HG03066 (cell line): Measurements from ENCODE around the gene C15orf61.

Experiments
- ATAC-seq: cut with Tn5 transposase; IDR thresholded peaks from one replicate; pipeline ENCODE4 v1.9.1; 2021; ENCODE audit warnings: low read depth; ENCODE audit not compliant: unreplicated experiment

Gene C15orf61

DNA sequence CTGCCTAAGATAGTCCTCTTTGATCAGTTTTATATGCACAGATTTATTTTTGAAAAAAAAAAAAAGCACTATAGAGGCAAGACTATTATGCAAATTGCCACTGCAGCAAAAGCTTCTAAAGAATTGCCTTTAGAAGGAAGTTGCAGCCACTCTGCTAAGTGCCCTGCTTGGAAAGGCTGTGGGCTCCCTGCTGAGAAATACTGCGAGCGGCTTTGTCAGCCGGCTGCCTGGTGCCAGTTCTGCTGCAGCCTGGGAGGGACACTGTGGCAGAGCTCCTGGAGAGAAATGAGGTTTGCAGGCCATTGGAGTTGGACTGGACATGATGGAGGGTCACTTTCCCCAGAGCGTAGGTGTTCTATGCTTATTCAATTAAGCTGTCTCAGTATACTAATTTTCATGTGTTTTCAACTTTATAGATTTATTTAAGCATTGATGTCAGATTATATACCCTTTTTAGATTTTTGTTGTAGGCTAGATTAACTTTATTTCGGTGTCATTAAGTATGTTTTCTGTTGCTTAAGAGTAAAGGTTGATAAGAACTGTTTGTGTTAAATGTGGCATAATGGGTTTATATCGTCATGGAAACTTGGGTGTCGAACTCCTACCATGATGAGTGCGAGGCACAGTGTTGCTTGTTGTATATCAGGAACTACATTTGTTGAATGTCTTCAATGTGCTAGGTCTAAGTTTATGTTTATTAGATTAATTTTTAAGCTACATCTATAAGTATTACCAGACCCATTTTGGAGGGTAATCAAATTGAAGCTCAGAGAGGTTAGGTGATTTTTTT lies 28.1 kb downstream of the C15orf61 start:
- ATAC-seq = no peak

DNA sequence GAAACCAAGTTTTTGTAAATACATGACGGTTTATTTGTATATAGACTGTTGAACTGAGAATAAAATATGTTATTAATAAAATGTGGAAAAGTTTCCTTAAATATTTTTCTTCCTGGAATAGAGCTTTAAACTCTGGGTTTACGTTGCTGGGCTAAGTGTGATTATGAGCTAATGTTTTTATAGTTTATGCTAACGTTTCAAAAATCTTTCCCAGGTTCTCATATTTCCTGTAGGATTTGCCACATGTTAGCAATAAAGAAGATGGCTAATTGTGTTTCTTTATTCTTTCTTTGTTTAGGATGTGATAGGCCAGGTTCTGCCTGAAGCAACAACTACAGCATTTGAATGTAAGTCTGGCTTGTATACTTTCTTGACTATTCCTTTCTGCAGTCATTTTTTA lies 28.8 kb downstream of the C15orf61 start:
- no peak for ATAC-seq

DNA sequence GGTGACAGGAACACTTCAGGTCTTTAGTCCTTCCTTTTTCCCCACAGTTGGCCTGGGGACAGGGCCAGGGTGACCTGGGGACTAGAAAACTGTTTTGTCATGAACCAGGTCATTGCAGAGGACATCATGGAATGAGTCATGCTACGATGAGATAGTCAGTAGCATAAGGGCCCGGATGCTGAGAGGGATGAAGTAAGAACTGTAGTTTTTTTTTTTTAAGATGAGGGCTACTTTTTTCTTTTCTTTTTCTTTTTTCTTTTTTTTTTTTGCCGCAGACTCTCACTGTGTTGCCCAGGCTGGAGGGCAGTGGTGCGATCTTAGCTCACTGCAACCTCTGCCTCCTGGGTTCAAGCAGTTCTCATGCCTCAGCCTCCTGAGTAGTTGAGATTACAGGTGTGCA lies 29.6 kb downstream of the C15orf61 start:
- no peak for ATAC-seq

DNA sequence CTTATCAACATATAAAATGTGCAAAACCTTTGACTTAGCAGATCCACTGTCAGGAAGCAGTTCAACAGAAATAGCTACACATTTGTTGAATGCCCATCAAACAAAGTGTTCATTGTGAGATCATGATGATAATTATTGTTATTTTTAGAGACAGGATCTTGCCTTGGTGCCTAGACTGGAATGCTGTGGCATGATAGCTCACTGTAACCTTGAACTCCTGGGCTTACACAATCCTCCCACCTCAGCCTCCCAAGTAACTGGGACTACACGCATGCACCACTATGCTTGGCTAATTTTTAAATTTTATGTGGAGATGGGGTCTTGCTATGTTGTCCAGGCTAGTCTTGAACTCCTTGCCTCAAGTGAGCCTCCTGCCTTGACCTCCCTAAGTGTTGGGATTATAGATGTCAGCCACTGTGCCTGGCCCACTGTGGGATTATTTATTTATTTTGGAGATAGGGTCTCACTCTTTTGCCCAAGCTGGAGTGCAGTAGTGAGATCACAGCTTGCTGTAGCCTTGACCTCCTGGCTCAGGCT lies 30.3 kb downstream of the C15orf61 start:
- no peak for ATAC-seq

DNA sequence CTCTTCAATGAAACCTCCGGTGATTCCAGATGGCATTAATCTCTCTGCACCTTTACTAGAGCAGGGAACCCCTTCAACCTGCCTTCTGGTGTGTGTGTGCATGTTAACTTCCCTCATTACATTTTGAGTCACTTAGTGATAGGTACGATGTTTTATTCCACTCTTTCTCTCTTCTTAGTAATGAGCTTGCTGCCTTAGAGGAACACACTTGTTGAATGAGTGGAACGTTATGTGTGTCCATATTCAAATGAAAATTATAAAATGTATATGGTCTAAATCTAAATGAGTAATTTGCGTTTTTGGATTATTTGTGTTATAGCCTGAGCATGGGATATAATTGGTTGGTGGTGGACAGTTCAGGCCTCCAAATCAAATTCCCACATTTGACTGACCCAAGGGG lies 33.6 kb downstream of the C15orf61 start:
- ATAC-seq = no peak

DNA sequence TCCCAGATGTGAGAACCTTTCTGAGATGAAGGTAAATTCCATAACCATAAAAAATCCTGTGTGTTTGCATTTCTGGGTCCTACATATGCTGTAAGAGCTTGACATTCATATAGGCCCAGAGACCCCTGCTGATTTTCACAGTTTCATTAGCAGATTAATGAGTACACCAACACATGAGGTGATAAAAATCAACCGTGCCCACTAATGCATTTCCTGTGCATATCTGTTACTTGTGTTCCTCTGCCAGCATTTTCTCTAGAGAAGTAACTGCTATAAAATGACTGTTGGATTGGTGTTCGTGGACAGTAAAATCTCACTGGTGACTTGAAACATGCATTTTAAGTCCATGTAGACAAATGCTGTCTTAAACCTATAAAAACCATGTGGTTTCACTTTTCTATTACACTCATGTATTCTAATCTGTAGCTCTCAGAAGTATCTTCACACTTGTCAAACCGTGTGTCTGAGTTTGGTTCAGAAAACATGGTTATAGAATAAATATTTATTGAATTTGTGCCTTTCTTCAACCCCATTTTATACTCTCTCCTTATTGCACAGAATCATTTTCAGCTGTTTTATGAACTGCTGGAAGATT lies 36.1 kb downstream of the C15orf61 start:
- no peak for ATAC-seq

DNA sequence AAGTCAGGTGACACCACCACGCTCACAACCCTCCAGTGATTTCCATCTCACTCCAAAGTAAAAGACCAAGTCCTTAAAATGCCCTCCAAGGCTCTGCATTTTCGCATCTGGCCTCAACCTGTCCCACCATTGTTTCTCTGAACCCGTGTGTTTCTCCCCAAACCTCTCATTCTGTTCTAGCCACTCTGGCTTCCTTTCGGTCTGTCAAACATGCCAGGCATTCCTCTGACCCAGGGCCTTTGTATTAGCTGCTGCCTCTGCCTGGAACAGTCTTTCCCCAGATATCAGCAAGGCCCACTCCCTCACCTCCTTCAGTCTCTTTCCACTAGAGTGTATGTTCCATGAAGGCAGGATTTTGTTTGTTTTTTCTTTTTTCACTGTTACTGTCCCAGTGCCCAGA lies 37.6 kb downstream of the C15orf61 start:
- ATAC-seq = no peak

DNA sequence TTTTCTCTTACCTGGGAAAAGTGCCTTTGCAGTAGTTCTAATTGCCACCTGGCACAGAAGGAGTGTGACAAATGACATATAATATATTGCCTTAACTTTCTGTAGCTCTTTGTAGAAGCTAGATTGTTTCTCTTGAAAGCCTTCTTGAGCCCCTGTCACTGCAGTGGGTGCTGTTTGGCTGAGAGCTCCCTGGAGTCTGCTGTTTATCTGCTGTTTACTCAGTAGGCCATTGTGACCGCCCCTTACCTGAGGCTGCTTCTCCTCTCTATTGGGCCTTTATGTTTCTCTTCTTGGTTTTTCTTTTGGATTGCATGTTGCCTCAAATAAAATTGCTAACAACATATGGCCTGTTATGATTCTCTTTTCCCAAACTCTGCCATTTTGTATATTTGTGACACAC lies 38.2 kb downstream of the C15orf61 start:
- ATAC-seq = no peak

DNA sequence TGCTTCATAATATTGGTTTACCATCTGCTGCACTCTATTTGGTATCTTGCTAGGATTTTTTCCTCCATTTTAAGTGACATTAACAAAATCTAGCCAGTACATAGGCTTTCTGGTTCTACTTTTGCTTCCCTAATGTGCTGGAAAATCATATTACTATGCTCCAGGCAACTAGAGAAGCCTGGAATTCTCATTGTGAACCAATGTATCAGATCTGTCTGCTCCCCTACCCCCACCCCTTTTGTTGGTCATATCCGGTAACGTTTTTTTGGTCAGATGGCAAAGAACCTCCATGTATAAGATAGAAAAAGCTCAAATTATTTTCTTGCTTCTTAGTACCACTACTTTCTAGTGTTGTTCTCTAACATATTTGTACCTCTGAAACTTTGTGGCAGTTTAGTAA lies 38.6 kb downstream of the C15orf61 start:
- no peak for ATAC-seq

DNA sequence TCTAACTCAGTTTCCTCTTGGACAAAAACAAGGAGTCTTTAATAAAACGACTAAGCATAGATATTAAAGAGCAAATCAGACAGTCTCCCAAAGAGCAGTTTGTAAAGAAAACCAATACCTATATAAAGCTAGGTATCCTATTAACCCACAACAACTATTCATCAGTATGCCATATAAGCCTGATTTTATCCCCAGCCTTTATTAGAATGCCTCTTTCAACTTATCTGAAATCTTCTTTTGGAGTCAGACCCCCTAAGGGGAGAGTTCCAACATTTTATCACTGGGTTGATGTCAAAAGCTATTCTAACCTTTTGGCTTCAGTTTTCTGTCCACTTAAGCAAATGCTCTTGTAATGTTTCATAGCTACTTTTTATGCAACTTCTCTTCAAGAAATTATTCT lies 39.4 kb downstream of the C15orf61 start:
- no peak for ATAC-seq

DNA sequence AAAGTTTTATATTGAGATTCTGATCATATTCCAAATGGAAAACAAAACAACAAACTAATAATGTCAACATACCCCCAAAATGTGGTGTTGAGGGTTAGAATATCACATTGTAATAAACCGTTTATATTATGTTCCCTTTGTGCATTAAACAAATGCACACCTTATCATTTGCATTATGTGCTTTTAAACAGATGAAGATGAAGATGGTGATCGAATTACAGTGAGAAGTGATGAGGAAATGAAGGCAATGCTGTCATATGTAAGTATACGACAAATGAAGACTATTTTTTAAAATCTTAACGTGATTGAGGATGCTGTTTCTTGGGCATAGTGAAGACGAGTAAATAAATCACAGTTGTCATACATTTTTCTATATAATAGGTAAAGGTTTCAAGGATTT lies 42.2 kb downstream of the C15orf61 start:
- ATAC-seq = no peak

DNA sequence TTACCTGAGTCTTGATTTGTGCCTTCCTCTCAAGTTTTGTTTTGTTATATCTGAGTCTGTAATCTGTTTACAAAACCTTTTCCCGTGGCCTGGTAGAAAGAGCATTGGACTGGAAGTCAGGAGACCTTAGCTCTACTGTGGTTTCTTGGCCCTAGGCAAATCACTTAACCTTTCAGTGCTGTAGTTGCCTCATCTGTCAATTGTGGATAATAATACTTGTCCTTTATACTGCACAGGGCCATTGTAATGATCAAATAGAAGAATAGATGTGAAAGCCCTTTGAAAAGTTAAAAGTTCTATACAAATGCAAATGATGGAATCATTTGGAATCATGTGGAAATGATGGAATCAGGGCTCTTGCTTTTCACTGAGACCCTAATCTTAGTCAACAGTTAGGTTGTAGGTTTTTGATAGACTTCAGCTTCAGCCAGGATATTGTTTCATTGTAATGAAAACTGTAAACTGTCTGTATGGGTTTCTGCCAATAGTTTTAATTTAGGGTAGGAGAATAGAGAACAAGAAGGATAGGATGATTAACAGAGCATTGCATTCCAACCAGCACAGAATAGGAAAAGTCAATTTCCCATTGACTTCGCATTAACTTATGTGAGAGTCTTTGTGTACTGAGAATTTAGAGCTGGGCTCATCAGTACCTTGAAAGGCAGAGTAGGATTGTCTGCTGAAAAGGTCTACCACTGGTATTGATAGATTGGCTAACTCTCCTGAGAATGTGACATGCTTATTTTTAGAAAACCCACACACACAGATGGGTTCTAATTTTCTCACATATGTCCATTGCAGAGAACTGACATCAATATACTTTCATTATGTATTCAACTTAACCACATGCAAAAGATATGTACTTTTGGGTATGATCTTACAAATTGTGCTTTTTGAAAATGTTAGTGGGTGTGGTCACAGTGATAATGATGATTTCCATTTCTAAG lies 43.4 kb downstream of the C15orf61 start:
- peak; percentile 94 for ATAC-seq

DNA sequence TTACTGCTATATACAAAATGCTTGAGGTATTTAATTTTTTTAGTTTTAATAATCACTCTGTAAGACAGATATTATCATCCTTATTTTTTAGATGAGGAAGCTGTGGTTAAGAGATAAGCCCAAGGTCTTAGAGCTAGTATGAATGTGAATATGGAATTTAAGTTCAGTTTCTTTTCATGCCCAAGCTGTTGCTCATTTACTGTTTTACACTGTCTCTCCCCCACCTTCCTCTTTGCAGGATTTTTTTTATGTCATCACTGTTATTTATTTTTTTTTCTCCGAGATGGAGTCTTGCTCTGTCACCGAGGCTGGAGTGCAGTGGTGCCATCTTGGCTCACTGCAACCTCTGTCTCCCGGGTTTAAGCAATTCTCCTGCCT lies 44.0 kb downstream of the C15orf61 start:
- peak; percentile 25 for ATAC-seq

DNA sequence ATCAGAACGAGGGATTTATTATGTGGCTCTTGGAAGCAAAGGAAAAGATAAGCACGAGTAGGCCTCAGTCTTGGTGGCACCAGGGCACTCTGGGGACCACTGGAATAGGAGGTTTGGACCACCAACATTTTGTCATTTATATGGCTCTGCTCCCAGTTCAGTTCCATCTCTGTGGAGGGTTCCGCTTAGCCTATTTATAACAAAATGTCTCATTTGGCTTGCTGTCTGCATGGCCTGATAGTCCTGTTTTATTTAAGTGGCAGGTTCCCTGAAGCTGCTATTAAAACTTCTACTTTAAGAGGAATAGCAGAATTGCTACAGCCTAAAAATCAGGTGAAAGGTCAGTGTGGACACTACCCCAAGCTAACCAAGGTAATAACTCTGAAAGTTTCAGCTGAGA lies 48.7 kb downstream of the C15orf61 start:
- no peak for ATAC-seq

DNA sequence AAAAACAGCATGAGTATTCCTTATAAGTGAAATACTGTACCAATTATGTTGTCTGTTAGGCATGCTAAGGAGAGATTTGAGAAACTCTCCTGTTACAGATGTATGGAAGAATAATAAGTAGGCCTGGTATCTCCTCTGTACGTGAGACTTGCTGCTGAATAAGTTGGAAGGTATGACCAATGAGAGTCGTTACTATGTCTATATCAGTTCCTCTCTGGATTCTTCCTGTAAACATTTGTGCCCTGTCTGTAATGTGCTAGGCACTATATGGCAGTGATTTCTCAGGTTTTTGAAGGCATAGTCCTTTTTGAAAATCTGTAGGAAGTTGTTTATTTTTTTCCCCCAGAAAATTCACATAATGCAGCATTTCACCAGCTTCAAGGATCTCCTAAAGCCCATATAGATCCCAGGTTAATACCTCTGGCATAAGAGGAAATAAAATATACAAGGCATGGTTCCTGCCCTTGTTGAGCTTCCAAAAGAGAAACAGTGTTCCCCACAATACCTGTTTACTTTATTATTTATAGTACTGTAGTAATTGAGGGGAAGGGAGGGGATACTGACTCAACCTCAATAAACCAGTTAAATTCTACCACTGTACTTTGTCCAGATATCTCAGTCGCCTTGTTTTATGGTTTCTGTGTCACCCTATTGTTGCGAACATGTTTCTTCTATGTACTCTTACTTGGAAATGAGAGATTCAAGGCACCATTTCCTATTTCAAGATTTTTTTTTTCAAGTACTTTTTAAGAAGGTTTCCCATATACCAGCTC lies 50.1 kb downstream of the C15orf61 start:
- no peak for ATAC-seq

DNA sequence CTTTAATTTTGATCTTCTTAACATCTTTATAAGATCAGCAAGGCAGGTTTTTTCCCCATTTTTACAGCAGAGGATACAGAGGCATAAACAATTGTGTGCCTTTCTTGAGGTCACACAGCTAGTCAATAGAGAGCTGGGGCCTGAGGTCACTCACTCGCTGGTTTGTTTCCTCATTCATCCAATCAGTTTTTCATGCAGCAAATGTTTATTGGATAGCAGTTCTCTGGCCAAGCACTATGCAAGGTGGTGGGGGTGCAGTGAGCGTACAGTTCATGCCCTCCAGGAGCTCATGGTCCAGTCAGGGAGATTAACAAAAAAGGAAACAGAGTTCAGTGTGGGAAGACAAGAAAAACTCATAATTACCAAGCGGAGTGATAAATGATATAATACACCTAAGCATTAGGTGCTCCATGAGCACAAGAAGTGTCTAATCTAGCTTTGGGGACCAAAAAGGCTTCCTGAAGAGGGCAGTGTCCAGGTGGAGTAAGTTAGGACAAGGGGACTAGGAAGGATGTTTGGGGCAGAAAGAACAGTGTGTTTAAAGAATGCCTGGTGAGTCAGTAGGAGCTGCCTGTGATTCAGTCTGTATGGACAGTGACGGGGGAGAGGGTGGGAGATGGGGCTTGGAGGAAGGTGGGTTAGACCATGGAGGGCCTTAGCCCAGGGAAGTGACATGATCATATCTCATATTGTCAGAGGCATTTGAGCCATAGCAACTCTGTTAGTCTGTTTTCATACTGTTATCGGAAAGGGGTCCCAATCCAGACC lies 50.9 kb downstream of the C15orf61 start:
- ATAC-seq = no peak

DNA sequence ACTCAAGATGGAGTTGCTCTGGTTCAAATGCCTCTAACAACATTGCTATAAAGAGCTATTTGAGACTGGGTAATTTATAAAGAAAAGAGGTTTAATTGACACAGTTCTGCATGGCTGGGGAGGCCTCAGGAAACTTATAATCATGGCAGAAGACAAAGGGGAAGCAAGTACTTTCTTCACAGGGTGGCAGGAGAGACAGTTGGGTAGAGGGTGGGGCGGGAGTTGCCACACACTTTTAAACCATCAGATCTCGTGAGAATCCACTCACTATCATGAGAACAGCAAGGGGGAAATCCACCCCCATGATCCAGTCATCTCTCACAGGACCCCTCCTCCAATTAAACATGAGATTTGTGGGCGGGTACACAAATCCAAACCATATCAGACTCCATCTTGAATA lies 52.3 kb downstream of the C15orf61 start:
- no peak for ATAC-seq

DNA sequence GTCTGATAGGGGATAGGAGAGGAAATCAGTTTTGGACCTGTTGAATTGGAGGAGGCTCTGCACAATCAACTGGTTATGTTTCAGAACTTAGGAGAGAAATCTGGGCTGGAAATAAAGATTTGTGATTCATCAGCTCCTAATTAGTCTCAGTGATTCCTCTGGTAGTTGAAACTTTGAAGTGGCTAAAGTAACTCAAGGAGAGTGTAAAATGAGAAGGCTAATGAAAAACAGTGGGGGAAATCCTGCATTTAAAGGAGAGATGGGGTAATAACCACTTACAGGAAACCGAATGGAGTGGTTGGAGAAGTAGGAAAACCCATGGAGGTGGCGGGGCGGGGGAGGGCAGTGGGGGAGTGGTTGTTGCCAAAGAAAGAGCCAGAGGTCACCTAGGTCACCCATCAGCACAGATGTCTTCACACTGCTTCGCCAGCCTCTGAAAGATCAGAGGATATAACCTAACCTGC lies 54.1 kb downstream of the C15orf61 start:
- ATAC-seq = no peak

DNA sequence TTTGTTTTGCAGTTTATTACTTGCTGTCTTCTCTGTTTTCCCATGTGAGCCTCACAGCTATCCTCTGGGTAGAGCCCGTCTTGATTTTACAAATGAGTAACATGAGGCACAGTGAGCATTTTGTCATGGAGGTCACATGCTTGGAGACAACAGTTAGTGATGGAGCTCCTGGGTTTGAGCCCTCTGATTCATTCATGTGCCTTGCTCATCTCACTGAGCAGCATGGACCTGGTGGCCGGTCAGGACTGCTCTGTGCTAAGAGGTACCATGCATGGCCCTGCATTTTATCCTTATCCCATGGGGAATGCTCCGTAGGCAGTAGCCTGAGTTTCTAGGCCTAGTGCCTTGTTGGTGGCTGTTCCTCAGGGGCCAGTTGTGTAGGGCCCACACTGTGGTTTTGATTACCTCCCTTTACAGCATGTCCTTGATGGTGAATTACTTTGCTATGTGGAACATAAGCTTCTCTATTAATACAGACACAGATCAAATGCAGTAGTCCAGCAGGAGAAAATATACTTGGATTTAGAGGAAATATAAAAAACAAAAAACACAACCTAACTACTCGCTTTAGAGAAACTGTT lies 57.2 kb downstream of the C15orf61 start:
- no peak for ATAC-seq
